ENCODE results near the gene OR6C70. TPM values are rescaled to one million over a fixed set of nuclear protein-coding genes. Genes with fewer than 3 reads are reported as not detected.
A peak's percentile ranks its signal among the peaks of the same experiment; 100 is the strongest.

Gene OR6C70
- total and polyA plus RNA-seq, 2 of the 13 experiments (the other 11 are each of a cell fraction or from before 2014, with no cell fraction given) = not detected

- TF ChIP-seq ATF1 (CRISPR knock-in tag; IDR thresholded peaks at IDR 0.05) (peak; percentile 39; the same call in 1 of the 2 replicates), TBX2 (CRISPR knock-in tag; IDR thresholded peaks at IDR 0.05; ENCODE audit: borderline replicate concordance) (peak; percentile 65; the same call in 1 of the 2 replicates), NR2F1 (CRISPR knock-in tag; IDR thresholded peaks at IDR 0.05) (no peak), ZNF510 (CRISPR knock-in tag; IDR thresholded peaks at IDR 0.05; ENCODE audit: low read depth) (0 out of 2 replicates have a peak, but pooled peaks have one; percentile 3), STAG1 (CRISPR knock-in tag; IDR thresholded peaks at IDR 0.05) (0 out of 2 replicates have a peak, but pooled peaks have one; percentile 10), FOXP4 (CRISPR knock-in tag; IDR thresholded peaks at IDR 0.05) (peak; percentile 87; the same call in 1 of the 2 replicates), PRPF4 (IDR thresholded peaks at IDR 0.05; ENCODE audit: low read depth, low read length, poor library complexity, severe bottlenecking) (no peak), HNRNPLL (IDR thresholded peaks at IDR 0.05; ENCODE audit: low read depth, low read length, poor library complexity, severe bottlenecking) (no peak), ZFP90 (CRISPR knock-in tag; IDR thresholded peaks at IDR 0.05; ENCODE audit: borderline replicate concordance) (0 out of 2 replicates have a peak, but pooled peaks have one; percentile 34), HOMEZ (CRISPR knock-in tag; IDR thresholded peaks at IDR 0.05; ENCODE audit: low read depth) (peak; percentile 59; the same call in 1 of the 2 replicates), JUN (CRISPR knock-in tag; IDR thresholded peaks at IDR 0.05) (no peak), GFI1 (CRISPR knock-in tag; IDR thresholded peaks at IDR 0.05; ENCODE audit: borderline replicate concordance) (no peak), HMG20A (CRISPR knock-in tag; IDR thresholded peaks at IDR 0.05; ENCODE audit: borderline replicate concordance) (peak; percentile 78), ZNF703 (CRISPR knock-in tag; IDR thresholded peaks at IDR 0.05; ENCODE audit: borderline replicate concordance) (no peak), ZNF644 (CRISPR knock-in tag; IDR thresholded peaks at IDR 0.05; ENCODE audit: low read depth) (no peak), ZNF614 (CRISPR knock-in tag; IDR thresholded peaks at IDR 0.05; ENCODE audit: borderline replicate concordance) (peak; percentile 77; the same call in 1 of the 2 replicates), HDAC6 (IDR thresholded peaks at IDR 0.05; ENCODE audit: low read depth, low read length) (no peak), ZNF362 (CRISPR knock-in tag; IDR thresholded peaks at IDR 0.05; ENCODE audit: borderline replicate concordance) (peak; percentile 73; the same call in 1 of the 2 replicates), ZNF281 (CRISPR knock-in tag; IDR thresholded peaks at IDR 0.05; ENCODE audit: borderline replicate concordance) (0 out of 2 replicates have a peak, but pooled peaks have one; percentile 17)
- TF ChIP-seq, protein P1, sequence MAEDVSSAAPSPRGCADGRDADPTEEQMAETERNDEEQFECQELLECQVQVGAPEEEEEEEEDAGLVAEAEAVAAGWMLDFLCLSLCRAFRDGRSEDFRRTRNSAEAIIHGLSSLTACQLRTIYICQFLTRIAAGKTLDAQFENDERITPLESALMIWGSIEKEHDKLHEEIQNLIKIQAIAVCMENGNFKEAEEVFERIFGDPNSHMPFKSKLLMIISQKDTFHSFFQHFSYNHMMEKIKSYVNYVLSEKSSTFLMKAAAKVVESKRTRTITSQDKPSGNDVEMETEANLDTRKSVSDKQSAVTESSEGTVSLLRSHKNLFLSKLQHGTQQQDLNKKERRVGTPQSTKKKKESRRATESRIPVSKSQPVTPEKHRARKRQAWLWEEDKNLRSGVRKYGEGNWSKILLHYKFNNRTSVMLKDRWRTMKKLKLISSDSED (CRISPR knock-in tag; IDR thresholded peaks at IDR 0.05) = no peak
Observed at GRCh38 chr12:55499810-55500252, 29.9 kb upstream of the OR6C70 start (continued).
